EH (cell line): ENCODE measurements around the gene ST8SIA5.

Experiments
- DNase-seq: peaks from one replicate; pipeline ENCODE4 v3.0.0-alpha.2; 2015; ENCODE audit warnings: low read depth

The ST8SIA5 gene

DNA sequence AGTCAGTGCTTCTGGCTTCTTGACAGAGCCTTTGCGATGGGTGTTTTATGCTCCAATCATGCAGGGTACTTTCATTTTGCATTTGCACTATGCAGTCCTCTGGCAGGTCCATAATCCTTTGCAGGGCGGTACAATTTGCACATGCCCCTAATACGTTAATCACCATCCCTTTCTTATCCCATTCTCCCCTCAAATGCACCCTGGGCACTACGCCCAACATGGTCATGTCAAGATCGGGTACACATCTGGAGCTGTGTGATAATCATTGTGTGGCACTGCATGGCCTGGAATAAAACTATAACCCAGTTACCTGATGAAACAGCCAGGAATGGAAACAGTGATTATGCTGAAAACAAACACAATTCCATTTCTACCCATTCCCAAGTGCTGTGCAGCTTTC is 127.5 kb downstream of the ST8SIA5 start:
- DNase-seq, result no peak

DNA sequence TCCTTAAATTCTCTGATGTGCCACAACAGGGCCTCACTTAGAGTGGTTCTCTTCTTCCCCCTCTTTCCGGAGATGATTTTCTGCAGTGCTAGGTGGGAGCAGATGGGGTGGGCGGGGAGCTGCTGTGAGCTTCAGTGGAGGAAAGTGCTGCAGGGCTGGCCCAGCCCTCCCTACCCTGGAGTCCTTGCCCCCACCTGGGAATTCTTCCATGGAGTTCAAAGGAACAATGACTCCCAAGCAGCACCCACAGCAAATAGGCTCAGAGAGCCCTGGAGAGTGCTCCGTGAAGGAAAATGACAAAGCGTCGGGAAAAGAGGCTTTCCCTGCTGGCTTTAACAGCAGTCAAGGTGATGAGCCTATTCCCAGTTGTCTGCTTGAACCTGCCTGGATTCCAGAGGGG is 128.6 kb downstream of the ST8SIA5 start:
- DNase-seq, result no peak

DNA sequence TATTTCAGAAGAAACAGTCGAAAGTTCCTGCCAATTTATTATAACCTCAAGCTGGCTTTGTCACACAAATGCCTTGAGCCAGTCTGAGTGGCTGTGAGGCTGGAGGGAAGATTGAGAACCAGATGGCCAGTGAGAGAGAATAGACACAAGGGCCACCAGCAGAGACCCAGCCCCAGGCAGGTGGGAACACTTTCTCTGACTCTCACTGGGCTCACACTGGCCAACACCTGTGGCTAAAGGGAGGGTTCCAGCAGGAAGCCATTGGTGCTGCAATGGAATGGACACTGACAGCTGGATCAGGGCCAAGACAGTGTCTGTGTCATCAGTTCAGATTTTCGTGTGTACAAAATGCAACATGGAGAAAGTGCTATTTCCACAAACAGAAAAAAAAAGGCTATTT is 129.7 kb downstream of the ST8SIA5 start:
- DNase-seq, result no peak

DNA sequence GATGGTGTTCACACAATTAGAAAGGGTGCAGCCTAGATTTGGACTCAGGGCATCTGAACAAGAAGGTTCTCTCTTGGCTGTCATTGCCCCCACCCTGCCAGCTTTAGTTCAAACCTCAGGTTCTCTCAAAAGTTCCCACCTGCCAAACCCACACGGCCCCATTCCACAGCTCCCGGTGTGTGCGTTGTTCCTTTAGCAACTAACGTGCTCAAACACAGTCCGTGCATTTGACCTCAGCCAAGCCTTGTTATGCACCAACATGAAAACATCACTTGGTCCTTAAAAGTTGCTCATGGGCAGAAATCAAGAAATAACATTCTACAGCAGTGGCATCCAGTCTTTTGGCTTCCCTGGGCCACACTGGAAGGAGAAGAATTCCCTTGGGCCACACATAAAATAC is 131.8 kb downstream of the ST8SIA5 start:
- no peak for DNase-seq

DNA sequence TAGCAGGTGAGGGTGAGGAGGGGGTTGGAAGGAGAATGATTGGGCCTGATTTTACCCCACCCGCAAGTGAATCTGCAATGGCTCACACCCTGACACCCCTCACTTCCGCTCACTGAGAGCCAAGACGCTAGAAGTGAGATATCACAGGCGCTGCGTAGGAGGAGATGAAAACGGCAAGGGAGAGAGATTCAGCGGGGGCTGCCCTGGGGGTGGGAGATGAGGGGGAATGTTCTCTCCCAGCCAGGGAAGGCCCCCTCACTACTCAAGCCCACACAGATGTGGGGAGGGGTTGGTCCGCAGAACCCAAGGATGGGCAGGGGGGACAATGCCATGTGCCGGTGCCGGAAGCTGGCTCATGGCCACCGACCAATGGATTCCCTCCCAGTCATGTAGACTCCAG is 132.7 kb downstream of the ST8SIA5 start:
- DNase-seq, result no peak

DNA sequence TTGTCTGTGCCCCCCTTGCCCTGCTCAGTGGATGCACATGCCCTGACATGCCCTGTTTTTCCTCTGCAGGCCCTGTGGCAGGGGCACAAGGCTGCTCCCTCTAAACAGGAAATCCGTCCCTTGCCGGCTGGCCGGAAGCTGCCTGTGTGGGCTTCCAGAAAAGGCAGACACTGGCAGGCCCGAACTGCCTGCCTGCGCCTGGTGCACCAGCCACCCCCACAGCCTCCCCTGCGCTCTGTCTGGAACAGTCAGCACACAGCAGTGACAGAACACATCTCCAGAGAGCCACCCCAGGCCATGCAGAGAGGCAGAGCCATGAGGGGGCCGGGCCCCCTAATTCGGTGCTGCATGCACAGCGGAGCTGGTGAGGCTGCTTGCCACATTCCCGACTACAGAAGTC is 133.3 kb downstream of the ST8SIA5 start:
- DNase-seq, result peak; percentile 1

DNA sequence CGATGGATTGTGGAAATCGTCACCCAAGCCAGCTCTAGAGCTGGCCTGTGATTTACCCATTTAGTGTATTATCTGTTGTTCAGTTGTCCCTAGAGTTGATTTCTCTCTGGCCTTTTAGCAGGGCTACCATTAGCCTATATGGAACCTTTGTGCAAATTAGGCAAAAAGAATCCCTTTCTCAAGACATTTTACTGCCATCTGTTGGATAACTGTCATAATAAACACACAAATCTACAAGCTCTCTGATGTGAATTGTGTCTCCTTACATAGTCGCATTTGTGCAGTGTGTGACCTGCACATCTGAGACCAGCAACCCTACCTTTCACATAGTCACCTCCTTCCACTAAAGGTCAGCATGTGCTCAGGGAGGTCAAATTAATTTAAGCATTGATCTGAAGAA is 133.9 kb downstream of the ST8SIA5 start:
- DNase-seq, result peak; percentile 13

DNA sequence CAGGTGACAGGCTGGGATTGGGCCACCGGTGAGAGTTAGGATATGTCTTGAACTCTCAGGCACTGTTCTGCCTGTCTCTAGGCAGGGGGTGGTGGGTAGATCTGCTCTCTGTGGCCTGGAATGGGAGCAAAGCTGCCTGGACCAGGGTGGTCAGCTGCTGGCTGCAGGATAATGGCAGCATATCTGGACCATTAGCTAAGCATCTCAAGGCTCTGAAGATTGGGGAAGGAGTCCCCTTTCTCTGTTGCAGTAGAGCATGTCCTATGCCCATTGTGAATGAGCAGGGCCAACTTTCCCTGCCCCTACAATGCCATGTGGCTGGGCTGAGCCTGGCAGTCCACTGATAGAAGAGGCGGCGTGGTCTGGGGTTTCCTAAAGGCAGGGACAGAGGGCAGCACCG is 134.4 kb downstream of the ST8SIA5 start:
- no peak for DNase-seq

DNA sequence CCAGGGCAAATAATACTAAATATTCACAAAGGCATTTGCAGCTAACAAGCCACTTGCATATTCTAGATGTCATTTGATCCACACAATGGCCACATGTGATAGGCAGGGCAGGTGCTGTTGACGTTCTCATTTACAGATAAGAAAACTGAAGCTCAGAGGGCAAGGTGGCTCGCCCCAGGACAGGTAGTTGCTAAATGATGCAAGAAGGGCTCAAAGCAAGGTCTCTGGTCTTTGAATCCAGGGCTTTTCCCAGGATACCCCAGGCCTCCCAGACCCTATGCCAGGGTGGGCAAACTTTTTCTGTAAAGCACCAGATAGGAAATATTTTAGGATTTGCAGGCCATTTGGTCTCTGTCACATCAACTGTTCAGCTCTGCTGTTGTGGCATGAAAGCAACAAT is 135.0 kb downstream of the ST8SIA5 start:
- DNase-seq, result no peak

DNA sequence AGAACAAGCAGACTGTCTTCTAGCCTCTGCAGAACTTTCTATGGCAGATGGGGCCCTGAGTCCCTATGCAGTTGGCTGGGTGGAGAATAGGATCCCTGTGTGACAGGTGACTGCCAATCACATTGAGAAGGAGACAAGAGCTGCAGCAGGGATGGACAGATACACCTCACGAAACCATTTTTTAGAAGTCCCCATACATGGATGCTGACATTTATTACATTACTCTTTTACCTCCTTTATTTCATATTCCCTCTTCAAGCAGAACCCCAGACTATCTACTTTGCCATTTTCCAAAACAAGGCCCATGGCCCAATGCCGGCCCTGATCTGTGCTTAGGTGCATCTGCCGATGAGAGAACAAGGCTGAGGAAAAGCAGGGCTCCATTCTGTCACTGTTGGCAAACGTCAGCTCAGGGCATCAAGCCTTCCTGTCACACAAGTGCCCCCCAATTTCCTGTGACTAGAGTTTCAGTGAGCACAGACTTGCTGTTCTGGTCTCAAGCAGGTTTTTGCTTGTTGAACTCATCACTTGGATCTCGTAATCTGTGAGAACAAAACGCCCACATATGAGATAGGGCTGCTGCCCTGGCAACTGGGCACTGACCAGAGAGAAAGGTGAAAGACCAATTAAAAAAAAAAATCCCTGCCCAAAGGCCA is 135.6 kb downstream of the ST8SIA5 start:
- no peak for DNase-seq

DNA sequence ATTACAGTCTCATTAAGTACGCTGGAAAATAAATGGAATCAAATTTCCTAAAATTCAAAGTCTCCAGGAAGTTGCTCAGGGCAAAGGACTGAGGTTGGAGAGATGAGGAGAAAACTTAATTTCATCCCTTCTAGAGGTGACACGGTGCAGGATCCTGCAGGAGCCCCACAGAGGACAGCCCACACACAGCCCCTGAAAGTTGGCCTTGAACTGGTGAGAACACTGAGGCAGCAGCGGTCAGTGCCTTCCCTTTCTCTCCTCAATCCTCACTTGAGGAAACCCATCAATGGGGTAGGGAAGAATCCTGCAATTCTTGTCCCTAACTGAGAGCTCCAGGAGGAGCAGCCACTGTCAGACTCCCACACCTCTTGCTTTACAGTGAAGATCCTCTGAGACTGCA is 137.3 kb downstream of the ST8SIA5 start:
- no peak for DNase-seq
